AG04449 (cell line): ENCODE results near the gene GNG2.

Experiments used
- CTCF ChIA-PET: fragments of 350-600 bp; formaldehyde crosslinking; extraction: SDS; loops from one replicate; lab custom pipeline; 2021; ENCODE audit warnings: antibody characterized with exemption; lab: Yijun Ruan, JAX
- POLR2A ChIA-PET: fragments of 400-600, 350-600 bp; formaldehyde crosslinking; extraction: SDS; loops from one replicate; lab custom pipeline; 2020; ENCODE audit warnings: antibody characterized with exemption, inconsistent platforms; lab: Yijun Ruan, JAX
- DNase-seq: peaks from one replicate; pipeline ENCODE4 v3.0.0-alpha.2; 2010; ENCODE audit warnings: low read depth, low spot score
- H3K4me3 ChIP-seq: 2 replicates; pipeline ENCODE4 v1.5.1; 2011; ENCODE audit warnings: low read depth, mild to moderate bottlenecking, control low read depth, low read length
- CTCF ChIP-seq: IDR thresholded peaks from one replicate; pipeline ENCODE4 v1.5.1; 2011; ENCODE audit warnings: mild to moderate bottlenecking, moderate library complexity, low read length, control low read depth, inconsistent platforms; ENCODE audit not compliant: insufficient read depth; ENCODE audit errors: missing control alignments

GNG2 gene

DNA sequence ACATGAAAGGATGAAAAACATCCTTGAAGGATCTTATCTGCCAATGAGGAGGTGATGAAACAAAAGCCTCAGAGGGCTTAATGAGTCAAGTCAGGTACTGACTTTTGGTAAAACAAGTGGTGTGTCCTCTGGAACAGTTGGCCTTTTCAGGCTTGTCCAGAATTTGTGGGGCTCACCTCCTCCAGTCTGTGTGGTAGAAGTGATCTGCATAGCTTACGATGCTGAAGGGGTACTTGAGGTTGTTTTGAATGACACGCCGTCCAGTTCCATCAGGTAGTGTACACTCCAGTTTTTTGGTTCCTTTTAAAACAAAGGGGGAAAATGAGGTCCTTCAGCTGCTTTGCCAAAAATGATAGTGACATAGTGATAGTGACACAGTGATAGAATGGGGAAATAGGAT lies 145.9 kb downstream of the GNG2 start:
- no peak for DNase-seq
- no peak for TF ChIP-seq CTCF
- no peak overlapping the region for H3K4me3 ChIP-seq
- ChIA-PET CTCF (interaction anchor here (1.0 to 3.9 kb wide), 7 partner anchors 10 to 130 kb away, joined by 3 to 22 read pairs (median 6); no protein-coding TSS in a partner anchor), POLR2A (no interaction called here)

- H3K4me3 ChIP-seq: no peak overlapping the region
- no peak for TF ChIP-seq CTCF
- ChIA-PET CTCF (interaction anchor here (1.0 to 3.9 kb wide), 6 partner anchors 9 to 124 kb away, joined by 3 to 22 read pairs (median 5); no protein-coding TSS in a partner anchor), POLR2A (no interaction called here)
- DNase-seq: no peak
These were observed 146.8 kb downstream of the GNG2 start for GRCh38 chr14:52007211-52007610.

DNA sequence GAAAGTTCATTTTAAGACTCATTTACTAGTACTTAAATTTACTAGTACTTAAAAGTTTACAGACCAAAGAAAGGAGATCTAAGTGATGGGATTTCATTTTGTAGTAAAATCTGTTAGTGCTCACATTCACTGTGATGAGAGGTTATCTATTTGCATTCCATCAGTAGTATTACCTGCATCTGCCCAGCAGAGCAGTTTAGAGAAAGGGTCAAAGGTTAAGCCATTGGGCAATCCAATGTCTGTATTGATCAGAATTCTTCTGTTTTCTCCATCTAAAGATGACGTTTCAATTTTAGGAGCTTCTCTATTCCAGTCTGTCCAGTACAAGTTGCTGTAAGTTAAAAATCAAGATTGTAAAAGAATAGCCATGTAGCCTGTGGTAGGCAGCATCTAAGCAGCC lies 147.2 kb downstream of the GNG2 start:
- ChIA-PET POLR2A (no interaction called here), CTCF (interaction anchor here (1.0 to 3.9 kb wide), 6 partner anchors 9 to 30 kb away, joined by 3 to 22 read pairs (median 5); no protein-coding TSS in a partner anchor)
- no peak for TF ChIP-seq CTCF
- no peak for DNase-seq
- no peak overlapping the region for H3K4me3 ChIP-seq

GRCh38 chr14:52008136-52008535 lies 147.7 kb downstream of the GNG2 start:
- CTCF ChIA-PET: interaction anchor here (1.0 to 3.9 kb wide), 4 partner anchors 8 to 30 kb away, joined by 3 to 22 read pairs (median 5); no protein-coding TSS in a partner anchor
- H3K4me3 ChIP-seq: no peak overlapping the region
- DNase-seq: no peak
- no peak for TF ChIP-seq CTCF
- POLR2A ChIA-PET: no interaction called here

- POLR2A ChIA-PET: no interaction called here
- DNase-seq: no peak
- TF ChIP-seq CTCF: no peak
- CTCF ChIA-PET: interaction anchor here (0.6 to 2.2 kb wide), 6 partner anchors 10 to 123 kb away, joined by 3 to 11 read pairs (median 4); no protein-coding TSS in a partner anchor
- no peak overlapping the region for H3K4me3 ChIP-seq
These were observed 149.8 kb downstream of the GNG2 start for GRCh38 chr14:52010173-52010693.

DNA sequence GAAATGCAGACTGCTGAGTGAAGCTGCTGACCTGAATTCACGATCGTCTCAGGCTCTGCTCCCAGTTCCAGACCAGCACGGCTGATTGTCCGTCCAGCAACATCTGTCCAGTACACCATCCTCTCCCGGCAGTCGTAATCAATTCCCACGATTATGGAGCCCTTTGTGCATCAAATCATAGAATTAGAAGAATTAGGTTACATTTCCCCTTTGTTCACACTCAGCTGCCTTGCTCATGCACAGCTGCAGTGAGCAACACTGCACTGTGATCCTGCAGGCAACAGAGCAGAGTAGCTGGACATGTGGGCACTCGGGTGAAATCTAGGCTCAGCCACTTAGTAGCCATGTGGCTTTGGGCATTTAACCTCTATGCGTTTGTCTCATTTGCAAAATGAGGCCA lies 151.1 kb downstream of the GNG2 start:
- CTCF ChIA-PET: interaction anchor here (0.8 to 1.8 kb wide), 4 partner anchors 10 to 121 kb away, joined by 3 to 5 read pairs (median 4); no protein-coding TSS in a partner anchor
- H3K4me3 ChIP-seq: no peak overlapping the region
- DNase-seq: no peak
- POLR2A ChIA-PET: no interaction called here
- no peak for TF ChIP-seq CTCF
